WTC11 (cell line): ENCODE measurements around the gene TAF15.

Experiments used
- ELF4 ChIP-seq: sonication (generic); formaldehyde crosslinking; IDR thresholded peaks from 2 replicates; pipeline ENCODE4 v1.8.1; 2022; ENCODE audit warnings: low read depth, mild to moderate bottlenecking, moderate library complexity, missing genetic modification reagents
- GRHL2 ChIP-seq: fragments of 250-450 bp; sonication (Bioruptor Pico); IDR thresholded peaks from 2 replicates; pipeline ENCODE4 v1.8.0; 2022; ENCODE audit warnings: mild to moderate bottlenecking, moderate library complexity; ENCODE audit not compliant: insufficient replicate concordance, severe bottlenecking
- IRF2 ChIP-seq: sonication (generic); formaldehyde crosslinking; IDR thresholded peaks from 2 replicates; pipeline ENCODE4 v1.8.0; 2022; ENCODE audit warnings: low read depth, missing genetic modification reagents, borderline replicate concordance
- OVOL2 ChIP-seq: fragments of 250-450 bp; sonication (Bioruptor Pico); IDR thresholded peaks from 2 replicates; pipeline ENCODE4 v1.9.0; 2021; ENCODE audit warnings: mild to moderate bottlenecking, borderline replicate concordance
- TCF7 ChIP-seq: sonication (generic); formaldehyde crosslinking; IDR thresholded peaks from 2 replicates; pipeline ENCODE4 v1.8.0; 2022; ENCODE audit warnings: mild to moderate bottlenecking, low read depth, missing genetic modification reagents, moderate library complexity
- ZNF416 ChIP-seq: fragments of 250-450 bp; sonication (Bioruptor Pico); IDR thresholded peaks from 2 replicates; pipeline ENCODE4 v1.9.0; 2021; ENCODE audit warnings: mild to moderate bottlenecking, inconsistent platforms
- TF ChIP-seq, protein P1 (sequence below): sonication (generic); formaldehyde crosslinking; IDR thresholded peaks from 2 replicates; pipeline ENCODE4 v1.8.0; 2022; ENCODE audit warnings: mild to moderate bottlenecking, missing genetic modification reagents
- TF ChIP-seq, protein P2 (sequence below): sonication (generic); formaldehyde crosslinking; IDR thresholded peaks from 2 replicates; pipeline ENCODE4 v1.8.1; 2023; ENCODE audit warnings: mild to moderate bottlenecking, moderate library complexity, missing genetic modification reagents
- TF ChIP-seq, protein P3 (sequence below): fragments of 200-600 bp; IDR thresholded peaks from 2 replicates; pipeline ENCODE4 v1.8.0; 2022; ENCODE audit warnings: antibody characterized with exemption
- TF ChIP-seq, protein P4 (sequence below): sonication (generic); formaldehyde crosslinking; conservative IDR thresholded peaks from 2 replicates; pipeline ENCODE4 v1.8.1; 2023; ENCODE audit warnings: mild to moderate bottlenecking, low read depth, missing genetic modification reagents, moderate library complexity
- TF ChIP-seq, protein P5 (sequence below): sonication (generic); formaldehyde crosslinking; IDR thresholded peaks from 2 replicates; pipeline ENCODE4 v1.8.1; 2023; ENCODE audit warnings: mild to moderate bottlenecking, missing genetic modification reagents
- TF ChIP-seq, protein P6 (sequence below): sonication (generic); formaldehyde crosslinking; IDR thresholded peaks from 2 replicates; pipeline ENCODE4 v1.8.1; 2022; ENCODE audit warnings: low read depth, missing genetic modification reagents, borderline replicate concordance
- TF ChIP-seq, protein P7 (sequence below): sonication (generic); formaldehyde crosslinking; IDR thresholded peaks from 2 replicates; pipeline ENCODE4 v1.8.0; 2023; ENCODE audit warnings: missing genetic modification reagents
- TF ChIP-seq, protein P8 (sequence below): sonication (generic); formaldehyde crosslinking; IDR thresholded peaks from 2 replicates; pipeline ENCODE4 v1.8.1; 2022; ENCODE audit warnings: low read depth, mild to moderate bottlenecking, moderate library complexity, missing genetic modification reagents, borderline replicate concordance

DNA sequence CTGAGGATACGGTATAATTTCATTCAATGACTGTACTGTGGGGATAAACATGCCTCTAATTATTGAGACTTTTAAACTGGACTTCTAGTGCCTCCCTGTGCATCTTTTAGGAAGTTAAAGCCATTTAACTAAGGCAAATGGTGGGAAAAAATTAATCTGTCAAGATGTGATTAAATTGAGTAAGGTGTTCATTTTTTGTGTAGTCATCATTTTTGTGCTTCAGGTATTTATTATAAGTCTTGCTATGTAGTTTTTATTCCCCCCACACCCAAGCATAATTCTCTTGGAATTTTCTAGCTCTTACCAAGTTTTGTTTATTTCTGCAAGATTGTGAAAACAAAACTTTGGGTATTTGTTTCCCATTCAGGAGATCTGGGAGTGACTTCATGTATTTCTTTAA is 10.2 kb downstream of the TAF15 start:
- TF ChIP-seq, protein P1, sequence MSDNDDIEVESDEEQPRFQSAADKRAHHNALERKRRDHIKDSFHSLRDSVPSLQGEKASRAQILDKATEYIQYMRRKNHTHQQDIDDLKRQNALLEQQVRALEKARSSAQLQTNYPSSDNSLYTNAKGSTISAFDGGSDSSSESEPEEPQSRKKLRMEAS (CRISPR knock-in tag) = no peak
- TF ChIP-seq, protein P2, sequence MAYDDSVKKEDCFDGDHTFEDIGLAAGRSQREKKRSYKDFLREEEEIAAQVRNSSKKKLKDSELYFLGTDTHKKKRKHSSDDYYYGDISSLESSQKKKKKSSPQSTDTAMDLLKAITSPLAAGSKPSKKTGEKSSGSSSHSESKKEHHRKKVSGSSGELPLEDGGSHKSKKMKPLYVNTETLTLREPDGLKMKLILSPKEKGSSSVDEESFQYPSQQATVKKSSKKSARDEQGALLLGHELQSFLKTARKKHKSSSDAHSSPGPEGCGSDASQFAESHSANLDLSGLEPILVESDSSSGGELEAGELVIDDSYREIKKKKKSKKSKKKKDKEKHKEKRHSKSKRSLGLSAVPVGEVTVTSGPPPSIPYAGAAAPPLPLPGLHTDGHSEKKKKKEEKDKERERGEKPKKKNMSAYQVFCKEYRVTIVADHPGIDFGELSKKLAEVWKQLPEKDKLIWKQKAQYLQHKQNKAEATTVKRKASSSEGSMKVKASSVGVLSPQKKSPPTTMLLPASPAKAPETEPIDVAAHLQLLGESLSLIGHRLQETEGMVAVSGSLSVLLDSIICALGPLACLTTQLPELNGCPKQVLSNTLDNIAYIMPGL (CRISPR knock-in tag) = no peak
- TF ChIP-seq, protein P3, sequence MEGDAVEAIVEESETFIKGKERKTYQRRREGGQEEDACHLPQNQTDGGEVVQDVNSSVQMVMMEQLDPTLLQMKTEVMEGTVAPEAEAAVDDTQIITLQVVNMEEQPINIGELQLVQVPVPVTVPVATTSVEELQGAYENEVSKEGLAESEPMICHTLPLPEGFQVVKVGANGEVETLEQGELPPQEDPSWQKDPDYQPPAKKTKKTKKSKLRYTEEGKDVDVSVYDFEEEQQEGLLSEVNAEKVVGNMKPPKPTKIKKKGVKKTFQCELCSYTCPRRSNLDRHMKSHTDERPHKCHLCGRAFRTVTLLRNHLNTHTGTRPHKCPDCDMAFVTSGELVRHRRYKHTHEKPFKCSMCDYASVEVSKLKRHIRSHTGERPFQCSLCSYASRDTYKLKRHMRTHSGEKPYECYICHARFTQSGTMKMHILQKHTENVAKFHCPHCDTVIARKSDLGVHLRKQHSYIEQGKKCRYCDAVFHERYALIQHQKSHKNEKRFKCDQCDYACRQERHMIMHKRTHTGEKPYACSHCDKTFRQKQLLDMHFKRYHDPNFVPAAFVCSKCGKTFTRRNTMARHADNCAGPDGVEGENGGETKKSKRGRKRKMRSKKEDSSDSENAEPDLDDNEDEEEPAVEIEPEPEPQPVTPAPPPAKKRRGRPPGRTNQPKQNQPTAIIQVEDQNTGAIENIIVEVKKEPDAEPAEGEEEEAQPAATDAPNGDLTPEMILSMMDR = no peak
- no peak for TF ChIP-seq ELF4 (CRISPR knock-in tag)
- no peak for TF ChIP-seq ZNF416
- TF ChIP-seq TCF7 = no peak
- TF ChIP-seq, protein P4, sequence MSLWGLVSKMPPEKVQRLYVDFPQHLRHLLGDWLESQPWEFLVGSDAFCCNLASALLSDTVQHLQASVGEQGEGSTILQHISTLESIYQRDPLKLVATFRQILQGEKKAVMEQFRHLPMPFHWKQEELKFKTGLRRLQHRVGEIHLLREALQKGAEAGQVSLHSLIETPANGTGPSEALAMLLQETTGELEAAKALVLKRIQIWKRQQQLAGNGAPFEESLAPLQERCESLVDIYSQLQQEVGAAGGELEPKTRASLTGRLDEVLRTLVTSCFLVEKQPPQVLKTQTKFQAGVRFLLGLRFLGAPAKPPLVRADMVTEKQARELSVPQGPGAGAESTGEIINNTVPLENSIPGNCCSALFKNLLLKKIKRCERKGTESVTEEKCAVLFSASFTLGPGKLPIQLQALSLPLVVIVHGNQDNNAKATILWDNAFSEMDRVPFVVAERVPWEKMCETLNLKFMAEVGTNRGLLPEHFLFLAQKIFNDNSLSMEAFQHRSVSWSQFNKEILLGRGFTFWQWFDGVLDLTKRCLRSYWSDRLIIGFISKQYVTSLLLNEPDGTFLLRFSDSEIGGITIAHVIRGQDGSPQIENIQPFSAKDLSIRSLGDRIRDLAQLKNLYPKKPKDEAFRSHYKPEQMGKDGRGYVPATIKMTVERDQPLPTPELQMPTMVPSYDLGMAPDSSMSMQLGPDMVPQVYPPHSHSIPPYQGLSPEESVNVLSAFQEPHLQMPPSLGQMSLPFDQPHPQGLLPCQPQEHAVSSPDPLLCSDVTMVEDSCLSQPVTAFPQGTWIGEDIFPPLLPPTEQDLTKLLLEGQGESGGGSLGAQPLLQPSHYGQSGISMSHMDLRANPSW = no peak
- TF ChIP-seq, protein P5, sequence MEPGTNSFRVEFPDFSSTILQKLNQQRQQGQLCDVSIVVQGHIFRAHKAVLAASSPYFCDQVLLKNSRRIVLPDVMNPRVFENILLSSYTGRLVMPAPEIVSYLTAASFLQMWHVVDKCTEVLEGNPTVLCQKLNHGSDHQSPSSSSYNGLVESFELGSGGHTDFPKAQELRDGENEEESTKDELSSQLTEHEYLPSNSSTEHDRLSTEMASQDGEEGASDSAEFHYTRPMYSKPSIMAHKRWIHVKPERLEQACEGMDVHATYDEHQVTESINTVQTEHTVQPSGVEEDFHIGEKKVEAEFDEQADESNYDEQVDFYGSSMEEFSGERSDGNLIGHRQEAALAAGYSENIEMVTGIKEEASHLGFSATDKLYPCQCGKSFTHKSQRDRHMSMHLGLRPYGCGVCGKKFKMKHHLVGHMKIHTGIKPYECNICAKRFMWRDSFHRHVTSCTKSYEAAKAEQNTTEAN (CRISPR knock-in tag) = no peak
- no peak for TF ChIP-seq GRHL2 (CRISPR knock-in tag)
- TF ChIP-seq, protein P6, sequence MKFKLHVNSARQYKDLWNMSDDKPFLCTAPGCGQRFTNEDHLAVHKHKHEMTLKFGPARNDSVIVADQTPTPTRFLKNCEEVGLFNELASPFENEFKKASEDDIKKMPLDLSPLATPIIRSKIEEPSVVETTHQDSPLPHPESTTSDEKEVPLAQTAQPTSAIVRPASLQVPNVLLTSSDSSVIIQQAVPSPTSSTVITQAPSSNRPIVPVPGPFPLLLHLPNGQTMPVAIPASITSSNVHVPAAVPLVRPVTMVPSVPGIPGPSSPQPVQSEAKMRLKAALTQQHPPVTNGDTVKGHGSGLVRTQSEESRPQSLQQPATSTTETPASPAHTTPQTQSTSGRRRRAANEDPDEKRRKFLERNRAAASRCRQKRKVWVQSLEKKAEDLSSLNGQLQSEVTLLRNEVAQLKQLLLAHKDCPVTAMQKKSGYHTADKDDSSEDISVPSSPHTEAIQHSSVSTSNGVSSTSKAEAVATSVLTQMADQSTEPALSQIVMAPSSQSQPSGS = no peak
- TF ChIP-seq IRF2 (CRISPR knock-in tag) = no peak
- TF ChIP-seq, protein P7, sequence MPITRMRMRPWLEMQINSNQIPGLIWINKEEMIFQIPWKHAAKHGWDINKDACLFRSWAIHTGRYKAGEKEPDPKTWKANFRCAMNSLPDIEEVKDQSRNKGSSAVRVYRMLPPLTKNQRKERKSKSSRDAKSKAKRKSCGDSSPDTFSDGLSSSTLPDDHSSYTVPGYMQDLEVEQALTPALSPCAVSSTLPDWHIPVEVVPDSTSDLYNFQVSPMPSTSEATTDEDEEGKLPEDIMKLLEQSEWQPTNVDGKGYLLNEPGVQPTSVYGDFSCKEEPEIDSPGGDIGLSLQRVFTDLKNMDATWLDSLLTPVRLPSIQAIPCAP (CRISPR knock-in tag) = no peak
- TF ChIP-seq, protein P8, sequence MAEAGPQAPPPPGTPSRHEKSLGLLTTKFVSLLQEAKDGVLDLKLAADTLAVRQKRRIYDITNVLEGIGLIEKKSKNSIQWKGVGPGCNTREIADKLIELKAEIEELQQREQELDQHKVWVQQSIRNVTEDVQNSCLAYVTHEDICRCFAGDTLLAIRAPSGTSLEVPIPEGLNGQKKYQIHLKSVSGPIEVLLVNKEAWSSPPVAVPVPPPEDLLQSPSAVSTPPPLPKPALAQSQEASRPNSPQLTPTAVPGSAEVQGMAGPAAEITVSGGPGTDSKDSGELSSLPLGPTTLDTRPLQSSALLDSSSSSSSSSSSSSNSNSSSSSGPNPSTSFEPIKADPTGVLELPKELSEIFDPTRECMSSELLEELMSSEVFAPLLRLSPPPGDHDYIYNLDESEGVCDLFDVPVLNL (CRISPR knock-in tag) = no peak
- no peak for TF ChIP-seq OVOL2
